Measurements from ENCODE around the gene CAMTA1. TPM values are rescaled to one million over a fixed set of nuclear protein-coding genes. Genes with fewer than 3 reads are reported as not detected.

Gene CAMTA1
- total and polyA plus RNA-seq, 2 experiments from 2014 or later, result 89.0 to 145 TPM

- no peaks in the 10 kb centered on the region for H3K79me2 ChIP-seq
- no peaks in the 10 kb centered on the region for H3K36me3 ChIP-seq (replicated peaks; ENCODE audit: insufficient read depth, low read depth)
- no peak overlapping the region for H3K4me2 ChIP-seq
- no peaks in the 10 kb centered on the region for H3K9me3 ChIP-seq (ENCODE audit: low read depth)
- H3K9me2 ChIP-seq (replicated peaks; ENCODE audit: insufficient read depth), result no peaks in the 10 kb centered on the region
- peaks cover 18% of the 10 kb centered on the region for H3K4me1 ChIP-seq (ENCODE audit: insufficient read depth)
- WGBS (ENCODE audit: low lambda C conversion rate, missing lambda C conversion rate), result 91% methylated on average over 8 of the region's 8 CpGs
- DNase-seq (ENCODE audit: low spot score), result no peak
- no peak overlapping the region for H3K27ac ChIP-seq
- no peak for TF ChIP-seq EZH2 (IDR thresholded peaks at IDR 0.05; ENCODE audit: borderline replicate concordance)
- no peaks in the 10 kb centered on the region for H4K20me1 ChIP-seq (ENCODE audit: insufficient read depth, poor library complexity, severe bottlenecking)
- H2AFZ ChIP-seq, result no peak overlapping the region
- H3K27me3 ChIP-seq, result no peaks in the 10 kb centered on the region
- no peak overlapping the region for H3K4me3 ChIP-seq
These were observed 518.5 kb downstream of the CAMTA1 start for GRCh38 chr1:7303554-7304317.

GRCh38 chr1:7313081-7313546, 527.9 kb downstream of the CAMTA1 start:
- no peak overlapping the region for H3K4me3 ChIP-seq

GRCh38 chr1:7313826-7314225, 528.6 kb downstream of the CAMTA1 start:
- H3K27me3 ChIP-seq, result no peaks in the 10 kb centered on the region
- no peaks in the 10 kb centered on the region for H4K20me1 ChIP-seq (ENCODE audit: insufficient read depth, poor library complexity, severe bottlenecking)
- WGBS (ENCODE audit: low lambda C conversion rate, missing lambda C conversion rate), result 93% methylated on average over 5 of the region's 5 CpGs
- TF ChIP-seq EZH2 (IDR thresholded peaks at IDR 0.05; ENCODE audit: borderline replicate concordance), result no peak
- no peak for TF ChIP-seq EZH2phosphoT487 (IDR thresholded peaks at IDR 0.05; ENCODE audit: low read depth, severe bottlenecking, unreplicated experiment)
- TF ChIP-seq CTCF (IDR thresholded peaks at IDR 0.05; ENCODE audit: poor library complexity), result no peak
- no peaks in the 10 kb centered on the region for H3K9me2 ChIP-seq (replicated peaks; ENCODE audit: insufficient read depth)
- no peaks in the 10 kb centered on the region for H3K36me3 ChIP-seq (replicated peaks; ENCODE audit: insufficient read depth, low read depth)
- H3K4me2 ChIP-seq, result no peak overlapping the region
- H2AFZ ChIP-seq, result no peak overlapping the region
- peaks cover 14% of the 10 kb centered on the region for H3K4me1 ChIP-seq (ENCODE audit: insufficient read depth)
- no peaks in the 10 kb centered on the region for H3K9me3 ChIP-seq (ENCODE audit: low read depth)
- no peaks in the 10 kb centered on the region for H3K79me2 ChIP-seq
- DNase-seq (ENCODE audit: low spot score), result no peak
- H3K27ac ChIP-seq, result no peak overlapping the region
- H3K4me3 ChIP-seq, result no peak overlapping the region

More at GRCh38 chr1:7313081-7313546, 527.9 kb downstream of the CAMTA1 start:
- Histone ChIP-seq H2AFZ (no peak overlapping the region), H3K27ac (no peak overlapping the region), H4K20me1 (ENCODE audit: insufficient read depth, poor library complexity, severe bottlenecking) (no peaks in the 10 kb centered on the region), H3K9me2 (replicated peaks; ENCODE audit: insufficient read depth) (no peaks in the 10 kb centered on the region), H3K4me1 (ENCODE audit: insufficient read depth) (peaks cover 11% of the 10 kb centered on the region), H3K36me3 (replicated peaks; ENCODE audit: insufficient read depth, low read depth) (no peaks in the 10 kb centered on the region), H3K27me3 (no peaks in the 10 kb centered on the region), H3K9me3 (ENCODE audit: low read depth) (no peaks in the 10 kb centered on the region), H3K4me2 (peak overlapping the region; percentile 20), H3K79me2 (no peaks in the 10 kb centered on the region)
- 55% methylated on average over 8 of the region's 8 CpGs for WGBS (ENCODE audit: low lambda C conversion rate, missing lambda C conversion rate)
- DNase-seq (ENCODE audit: low spot score), result no peak
- TF ChIP-seq CTCF (IDR thresholded peaks at IDR 0.05; ENCODE audit: poor library complexity), result no peak
- TF ChIP-seq EZH2phosphoT487 (IDR thresholded peaks at IDR 0.05; ENCODE audit: low read depth, severe bottlenecking, unreplicated experiment), result no peak
- TF ChIP-seq EZH2 (IDR thresholded peaks at IDR 0.05; ENCODE audit: borderline replicate concordance), result no peak

- no peaks in the 10 kb centered on the region for H3K79me2 ChIP-seq
- WGBS (ENCODE audit: low lambda C conversion rate, missing lambda C conversion rate), result 81% methylated on average over 4 of the region's 4 CpGs
- no peak overlapping the region for H3K27ac ChIP-seq
- H3K4me3 ChIP-seq, result no peak overlapping the region
- TF ChIP-seq EZH2phosphoT487 (IDR thresholded peaks at IDR 0.05; ENCODE audit: low read depth, severe bottlenecking, unreplicated experiment), result no peak
- no peak for TF ChIP-seq CTCF (IDR thresholded peaks at IDR 0.05; ENCODE audit: poor library complexity)
- no peaks in the 10 kb centered on the region for H3K9me2 ChIP-seq (replicated peaks; ENCODE audit: insufficient read depth)
- H3K27me3 ChIP-seq, result no peaks in the 10 kb centered on the region
- H3K9me3 ChIP-seq (ENCODE audit: low read depth), result no peaks in the 10 kb centered on the region
- no peak overlapping the region for H2AFZ ChIP-seq
- no peaks in the 10 kb centered on the region for H3K36me3 ChIP-seq (replicated peaks; ENCODE audit: insufficient read depth, low read depth)
- H3K4me2 ChIP-seq, result no peak overlapping the region
- no peaks in the 10 kb centered on the region for H4K20me1 ChIP-seq (ENCODE audit: insufficient read depth, poor library complexity, severe bottlenecking)
- H3K4me1 ChIP-seq (ENCODE audit: insufficient read depth), result peaks cover 14% of the 10 kb centered on the region
- DNase-seq (ENCODE audit: low spot score), result no peak
These were observed 530.1 kb downstream of the CAMTA1 start for GRCh38 chr1:7315316-7315715.

All from hepatocyte (in vitro differentiated cells).